ENCODE results near the gene ATRN.
"Not testable (repeated sequence)": the region's sequence is repeated elsewhere in the genome, so short reads cannot be mapped to it uniquely, and the experiment has no call there.

ATRN gene

DNA sequence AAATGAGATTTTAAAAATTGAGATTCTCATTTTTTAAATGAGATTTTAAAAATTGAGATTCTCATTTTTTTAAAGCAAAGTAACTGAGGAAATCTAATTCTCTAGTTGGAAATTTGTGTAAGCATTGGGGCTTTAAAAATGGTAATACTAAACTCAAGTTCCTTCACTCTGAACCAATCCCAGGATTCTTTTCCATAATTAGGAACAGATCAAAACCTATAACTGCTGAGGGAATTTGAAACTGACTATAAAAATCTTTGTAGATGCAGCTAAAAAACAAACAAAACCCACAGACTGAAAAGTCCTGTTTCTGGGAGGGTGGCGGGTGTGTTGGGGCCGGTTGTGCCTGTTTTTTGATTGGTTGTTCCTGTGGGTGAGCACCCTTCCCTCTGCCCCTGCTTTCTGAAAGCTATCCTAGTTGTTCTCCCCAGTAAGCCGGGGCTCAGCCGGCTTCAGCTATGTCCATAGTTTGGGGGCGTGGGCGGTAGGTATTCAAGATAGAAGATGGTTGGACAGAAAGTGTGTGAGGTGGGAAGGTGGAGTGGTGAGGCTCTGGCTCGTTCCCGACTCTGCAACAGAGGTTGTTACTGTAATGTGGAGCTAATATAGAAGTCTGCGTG lies 143.1 kb downstream of the ATRN start:
- no peak overlapping the region for H3K27ac ChIP-seq
- no peak for DNase-seq (ENCODE audit: low read depth, low spot score)

DNA sequence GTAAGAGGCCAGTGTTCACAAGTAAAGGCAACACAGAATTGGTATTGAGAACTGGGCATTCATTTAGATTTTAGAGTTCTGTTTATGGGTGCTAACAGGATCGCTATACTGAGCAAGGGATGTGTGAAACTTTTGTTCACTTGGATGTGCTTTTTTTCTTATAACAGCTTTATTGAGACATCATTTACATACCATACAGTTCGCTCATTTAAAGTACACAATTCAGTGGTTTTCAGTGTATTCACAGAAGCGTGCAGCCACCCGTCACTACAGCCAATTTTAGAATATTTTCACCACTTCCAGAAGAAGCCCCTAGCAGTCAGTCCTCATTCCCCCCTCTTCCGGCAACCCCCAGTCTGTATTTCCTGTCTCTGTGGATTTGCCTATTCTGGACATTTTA lies 143.6 kb downstream of the ATRN start:
- H3K27ac ChIP-seq = no peak overlapping the region
- DNase-seq (ENCODE audit: low read depth, low spot score) = no peak

DNA sequence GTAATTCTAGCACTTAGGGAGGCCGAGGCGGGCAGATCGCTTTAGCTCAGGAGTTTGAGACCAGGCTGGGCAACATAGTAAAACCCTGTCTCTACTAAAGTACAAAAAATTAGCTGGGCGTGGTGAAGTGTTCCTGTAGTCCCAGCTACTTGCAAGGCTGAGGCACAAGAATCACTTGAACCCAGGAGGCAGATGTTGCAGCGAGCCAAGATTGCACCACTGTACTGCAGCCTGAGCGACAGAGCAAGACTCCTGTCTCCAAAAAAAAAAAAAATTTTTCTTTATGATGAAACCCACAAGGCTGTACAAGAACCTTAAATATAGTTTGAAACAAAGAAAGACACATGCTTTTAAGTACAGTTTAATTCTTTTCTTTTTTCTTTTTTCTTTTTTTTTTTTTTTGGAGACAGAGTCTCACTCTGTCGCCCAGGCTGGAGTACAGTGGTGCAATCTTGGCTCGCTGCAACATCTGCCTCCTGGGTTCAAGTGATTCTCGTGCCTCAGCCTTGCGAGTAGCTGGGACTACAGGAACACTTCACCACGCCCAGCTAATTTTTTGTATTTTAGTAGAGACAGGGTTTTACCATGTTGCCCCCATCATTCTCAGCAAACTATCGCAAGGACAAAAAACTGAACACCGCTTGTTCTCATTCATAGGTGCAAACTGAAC lies 144.5 kb downstream of the ATRN start:
- H3K27ac ChIP-seq = not testable (repeated sequence)

DNA sequence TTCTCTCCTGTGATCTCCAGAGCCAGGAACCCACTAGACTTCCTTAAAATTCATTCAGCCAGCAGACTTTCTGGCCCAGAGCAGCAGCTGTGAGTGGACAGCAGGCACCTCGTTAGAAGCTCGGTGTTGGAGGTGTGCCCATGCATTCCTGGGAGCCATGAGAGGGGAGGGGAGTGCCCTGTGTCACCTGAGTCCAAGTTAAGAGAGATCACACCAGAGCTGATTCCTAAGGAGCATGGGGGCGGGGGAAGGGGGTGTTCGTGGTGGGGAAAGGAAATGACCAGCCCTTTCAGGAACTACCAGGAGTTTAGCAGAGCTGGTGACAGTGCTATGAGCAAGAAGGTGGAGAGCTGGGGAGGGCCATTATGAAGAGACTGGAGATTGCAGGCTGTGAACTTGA lies 145.4 kb downstream of the ATRN start:
- no peak overlapping the region for H3K27ac ChIP-seq
- DNase-seq (ENCODE audit: low read depth, low spot score) = peak; percentile 8

More for the DNA sequence above, 144.5 kb downstream of the ATRN start:
- not testable (repeated sequence) for DNase-seq (ENCODE audit: low read depth, low spot score)

DNA sequence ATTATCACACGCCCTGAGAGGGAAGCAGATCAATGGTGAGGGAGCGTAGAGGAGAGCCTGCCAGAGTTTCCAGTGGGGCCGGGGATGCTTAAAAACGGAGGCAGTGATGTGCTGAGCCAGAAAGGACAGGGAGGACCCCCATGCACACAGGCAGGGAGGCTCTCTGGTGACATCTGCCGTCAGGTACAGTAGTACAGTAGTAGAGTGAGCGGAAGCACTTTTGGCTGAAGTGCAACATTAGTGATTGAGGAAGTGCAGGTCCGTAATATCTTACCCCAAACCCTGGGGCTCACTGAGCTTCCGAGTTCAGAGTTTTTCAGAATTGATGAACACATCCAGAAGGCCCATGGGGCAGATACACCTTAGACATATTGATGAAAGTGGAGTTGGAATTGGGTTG lies 150.3 kb downstream of the ATRN start:
- DNase-seq (ENCODE audit: low read depth, low spot score) = no peak
- no peak overlapping the region for H3K27ac ChIP-seq

DNA sequence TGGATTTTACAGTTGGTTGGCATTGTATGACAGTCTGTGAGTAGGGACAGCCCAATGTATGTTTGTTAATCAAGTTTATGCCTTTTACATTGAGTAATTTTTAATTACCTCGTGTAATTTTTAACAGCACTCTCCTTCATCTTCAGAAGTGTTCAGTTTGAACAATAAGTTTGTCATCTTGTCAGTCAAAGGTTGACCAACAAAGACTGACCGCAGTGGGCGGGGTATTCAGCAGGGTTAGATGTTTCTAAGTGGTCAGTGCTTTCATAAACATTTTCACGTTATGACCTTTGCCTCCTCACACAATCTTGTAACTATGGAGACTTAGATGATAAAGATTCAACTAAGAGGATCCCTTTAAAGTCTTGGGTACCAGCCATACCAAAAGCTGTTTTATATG lies 151.6 kb downstream of the ATRN start:
- H3K27ac ChIP-seq = no peak overlapping the region
- no peak for DNase-seq (ENCODE audit: low read depth, low spot score)

DNA sequence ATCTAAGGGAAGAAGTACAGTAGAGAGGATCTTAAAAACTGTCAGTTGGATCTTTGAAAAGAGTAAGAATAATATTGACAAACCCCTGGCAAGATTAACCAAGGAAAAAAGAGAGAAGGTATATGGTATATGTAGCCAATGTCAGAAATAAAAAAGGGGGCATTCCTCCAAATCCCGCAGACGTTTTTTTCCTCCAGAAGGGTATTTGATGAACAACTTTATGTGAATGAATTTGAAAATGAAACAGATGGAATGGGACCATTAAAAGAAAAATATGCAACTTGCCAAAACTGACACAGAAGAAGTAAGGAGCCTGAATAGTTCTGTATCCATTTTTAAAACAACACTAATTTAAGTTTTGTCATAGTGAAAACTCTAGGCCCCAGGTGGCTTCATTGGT lies 156.7 kb downstream of the ATRN start:
- no peak for DNase-seq (ENCODE audit: low read depth, low spot score)

DNA sequence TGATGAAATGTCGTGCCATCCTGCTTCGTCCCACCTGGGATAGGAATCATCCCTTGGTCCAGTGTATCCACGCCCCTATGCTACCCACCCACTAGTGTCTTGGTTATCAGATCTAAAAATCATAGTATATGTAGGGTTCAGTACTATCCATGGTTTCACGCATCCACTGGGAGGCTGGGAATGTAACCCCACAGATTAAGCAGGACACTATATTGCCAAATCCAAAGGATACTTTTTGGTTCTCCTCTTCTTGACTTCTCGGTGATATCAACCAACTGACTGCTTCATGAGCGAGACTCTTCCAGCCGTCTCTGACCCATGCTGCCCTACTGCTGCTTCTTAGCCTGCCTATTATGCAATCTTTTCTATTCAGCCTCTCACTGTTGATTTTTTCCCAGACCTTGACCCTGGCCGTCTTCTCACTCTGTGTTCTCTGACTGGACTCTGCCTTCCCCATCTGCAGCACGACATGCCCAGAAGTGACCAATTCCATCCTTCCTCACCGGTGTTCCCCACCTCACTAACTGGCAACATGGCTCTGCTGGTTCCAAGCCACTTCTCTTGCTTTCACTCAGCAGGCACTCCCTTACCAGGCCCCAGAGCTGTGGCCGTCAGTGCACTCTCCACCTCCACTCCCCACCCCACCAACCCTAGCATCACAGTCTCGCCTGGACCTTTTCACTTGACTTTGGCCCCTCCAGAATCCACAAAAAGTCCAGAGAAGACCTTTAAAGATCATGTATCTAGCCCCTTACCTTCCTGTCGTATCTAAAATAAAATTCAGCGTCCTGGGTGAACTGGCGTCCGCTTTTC lies 157.9 kb downstream of the ATRN start:
- DNase-seq (ENCODE audit: low read depth, low spot score) = no peak

More for the DNA sequence above, 156.7 kb downstream of the ATRN start:
- no peak overlapping the region for H3K27ac ChIP-seq

DNA sequence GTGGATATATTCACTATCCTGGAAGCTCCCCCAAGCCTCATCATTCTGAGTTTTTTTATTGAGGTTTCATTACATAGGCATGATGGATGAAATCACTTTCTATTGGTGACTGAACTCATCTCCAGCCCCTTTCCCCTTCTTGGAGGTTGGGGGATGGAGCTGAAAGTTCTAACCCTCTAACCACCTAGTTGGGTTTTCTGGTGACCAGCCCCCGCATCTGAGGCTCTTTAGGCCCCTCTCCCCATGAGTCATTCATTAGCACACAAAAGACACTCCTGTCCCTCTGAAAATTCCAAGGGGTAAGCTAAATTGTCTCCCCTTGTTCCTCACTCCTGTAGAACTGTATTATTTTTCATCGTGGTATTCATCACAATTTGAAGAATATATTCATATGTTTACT lies 159.1 kb downstream of the ATRN start:
- DNase-seq (ENCODE audit: low read depth, low spot score) = no peak
- no peak overlapping the region for H3K27ac ChIP-seq

More for the DNA sequence above, 157.9 kb downstream of the ATRN start:
- no peak overlapping the region for H3K27ac ChIP-seq

DNA sequence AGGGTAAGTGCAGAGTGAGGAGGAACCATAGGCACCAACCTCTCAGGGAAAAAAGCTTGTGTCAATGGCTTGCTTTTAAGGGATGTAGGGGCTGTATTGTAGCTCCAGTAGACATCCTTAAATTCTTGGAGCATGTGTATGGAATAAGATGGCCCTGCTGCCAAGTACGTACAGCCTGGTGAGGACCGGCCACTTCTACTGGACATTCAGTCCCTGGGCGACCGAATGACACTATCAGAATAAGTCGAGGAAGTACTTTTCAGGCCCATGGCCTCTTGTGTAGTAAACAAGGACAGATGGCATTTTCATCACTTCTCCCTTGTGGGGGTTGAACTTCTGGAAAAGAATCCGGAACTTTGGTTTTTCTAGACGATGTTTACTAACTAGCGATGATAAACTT lies 159.6 kb downstream of the ATRN start:
- DNase-seq (ENCODE audit: low read depth, low spot score) = no peak
- H3K27ac ChIP-seq = no peak overlapping the region

DNA sequence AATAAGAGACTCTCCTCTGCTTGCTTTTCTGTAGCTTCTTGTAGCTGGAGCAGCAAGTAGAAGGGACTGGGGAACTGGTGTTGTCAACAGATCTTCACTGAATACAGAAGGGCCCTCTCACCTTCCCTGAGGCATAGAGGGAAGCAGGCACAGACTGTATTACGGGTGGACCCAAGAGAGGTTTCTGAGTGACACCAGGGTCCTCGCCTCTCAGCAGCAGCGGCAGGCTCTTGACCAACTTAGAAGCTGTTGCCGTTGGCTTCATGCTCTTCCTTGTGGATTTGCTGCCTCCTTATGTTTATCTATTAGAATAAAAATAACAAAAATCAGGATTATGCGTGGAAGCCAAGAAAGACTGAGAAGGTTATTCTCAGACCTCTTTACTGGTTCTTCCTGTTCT lies 160.7 kb downstream of the ATRN start:
- no peak for DNase-seq (ENCODE audit: low read depth, low spot score)
- no peak overlapping the region for H3K27ac ChIP-seq

DNA sequence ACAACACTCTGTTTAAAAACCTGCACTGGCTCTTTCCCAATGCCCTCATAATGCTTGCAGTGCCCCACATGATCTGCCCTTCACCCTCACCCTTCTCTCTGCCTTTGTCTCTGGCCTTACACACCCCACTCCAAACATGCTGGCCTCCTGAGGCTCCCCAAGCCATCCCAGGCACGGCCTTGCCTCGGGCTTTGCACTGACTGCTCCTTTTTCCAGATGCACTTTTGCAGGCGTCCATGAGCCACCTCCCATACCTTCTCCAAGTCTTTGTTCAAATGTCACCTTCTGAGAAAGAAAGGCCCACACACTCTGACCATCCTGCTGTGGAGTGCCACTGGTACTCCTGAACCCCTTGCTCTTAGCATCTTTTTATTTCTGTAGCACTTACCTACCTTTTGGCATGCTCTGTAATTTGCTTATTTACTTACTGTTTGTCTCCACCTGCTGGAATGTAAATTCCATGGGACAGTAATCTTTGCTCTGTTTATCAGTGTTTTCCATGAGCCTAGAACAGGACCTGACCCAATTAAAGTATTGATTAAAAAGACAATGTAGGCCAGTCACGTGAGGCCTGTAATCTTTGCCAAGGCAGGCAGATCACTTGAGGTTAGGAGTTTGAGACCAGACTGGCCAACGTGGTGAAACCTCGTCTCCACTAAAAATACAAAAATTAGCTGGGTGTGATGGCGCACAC lies 161.6 kb downstream of the ATRN start:
- H3K27ac ChIP-seq = no peak overlapping the region
- DNase-seq (ENCODE audit: low read depth, low spot score) = no peak

DNA sequence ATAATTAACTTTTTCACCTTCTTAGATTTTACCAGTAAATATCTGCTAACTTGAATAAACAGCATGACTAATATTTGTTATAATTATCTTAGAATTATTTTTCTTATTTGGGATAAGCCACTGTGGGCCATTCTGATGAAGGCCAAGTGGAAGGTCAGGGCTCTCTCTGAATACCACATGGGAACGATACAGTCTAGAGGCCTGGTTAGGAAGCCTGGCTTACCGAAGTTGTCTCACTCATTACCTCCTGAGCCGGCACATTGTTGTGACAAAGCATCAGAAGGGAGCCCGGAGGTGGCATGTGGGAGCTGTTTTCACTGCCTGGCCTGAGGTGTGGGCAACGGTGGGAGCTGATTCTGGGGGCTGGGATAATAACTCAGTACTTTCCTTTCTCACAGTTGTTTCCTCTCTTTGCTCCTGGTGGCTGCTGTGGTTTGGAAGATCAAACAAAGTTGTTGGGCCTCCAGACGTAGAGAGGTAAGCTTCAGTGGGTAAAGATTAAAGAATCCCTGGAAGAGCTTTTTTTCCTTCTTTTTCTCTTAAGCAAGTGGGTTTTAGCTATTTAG lies 163.2 kb downstream of the ATRN start:
- no peak for DNase-seq (ENCODE audit: low read depth, low spot score)
- no peak overlapping the region for H3K27ac ChIP-seq

DNA sequence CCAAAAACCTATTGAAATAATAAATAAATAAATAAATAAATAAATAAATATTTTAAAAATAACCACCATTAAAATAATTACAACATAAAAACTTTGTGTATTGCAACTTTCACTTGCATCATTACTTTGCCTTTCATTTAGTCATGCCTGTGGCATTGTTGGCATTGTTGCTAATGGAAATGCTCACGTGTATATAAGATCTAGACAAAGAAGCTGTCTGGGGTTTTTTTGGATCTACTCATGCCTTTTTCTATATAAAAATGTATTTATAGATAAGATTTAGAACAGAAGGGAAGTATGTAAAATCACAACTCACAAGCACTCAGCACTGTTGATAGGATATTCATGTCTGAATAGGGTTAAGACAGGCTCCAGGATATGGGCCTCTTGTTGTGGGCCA lies 164.5 kb downstream of the ATRN start:
- no peak overlapping the region for H3K27ac ChIP-seq
- no peak for DNase-seq (ENCODE audit: low read depth, low spot score)

DNA sequence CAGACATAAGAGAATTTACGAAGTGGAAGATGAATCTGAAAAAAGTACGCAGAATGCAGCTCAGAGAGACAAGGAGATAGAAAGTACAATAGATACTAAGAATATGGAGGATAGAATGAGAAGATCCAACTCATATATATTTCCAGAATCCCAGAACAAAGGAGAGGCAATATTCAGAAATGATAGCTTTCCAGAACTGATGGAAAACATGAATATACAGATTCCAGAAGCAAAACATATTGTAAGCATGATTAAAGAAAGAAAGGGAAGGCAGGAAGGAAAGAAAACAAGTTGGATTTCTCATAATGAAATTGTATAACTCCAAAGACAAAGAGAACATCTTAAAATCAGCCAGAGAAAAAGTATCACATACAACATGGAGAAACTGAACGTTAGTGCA lies 169.4 kb downstream of the ATRN start:
- H3K27ac ChIP-seq = no peak overlapping the region
- DNase-seq (ENCODE audit: low read depth, low spot score) = no peak

DNA sequence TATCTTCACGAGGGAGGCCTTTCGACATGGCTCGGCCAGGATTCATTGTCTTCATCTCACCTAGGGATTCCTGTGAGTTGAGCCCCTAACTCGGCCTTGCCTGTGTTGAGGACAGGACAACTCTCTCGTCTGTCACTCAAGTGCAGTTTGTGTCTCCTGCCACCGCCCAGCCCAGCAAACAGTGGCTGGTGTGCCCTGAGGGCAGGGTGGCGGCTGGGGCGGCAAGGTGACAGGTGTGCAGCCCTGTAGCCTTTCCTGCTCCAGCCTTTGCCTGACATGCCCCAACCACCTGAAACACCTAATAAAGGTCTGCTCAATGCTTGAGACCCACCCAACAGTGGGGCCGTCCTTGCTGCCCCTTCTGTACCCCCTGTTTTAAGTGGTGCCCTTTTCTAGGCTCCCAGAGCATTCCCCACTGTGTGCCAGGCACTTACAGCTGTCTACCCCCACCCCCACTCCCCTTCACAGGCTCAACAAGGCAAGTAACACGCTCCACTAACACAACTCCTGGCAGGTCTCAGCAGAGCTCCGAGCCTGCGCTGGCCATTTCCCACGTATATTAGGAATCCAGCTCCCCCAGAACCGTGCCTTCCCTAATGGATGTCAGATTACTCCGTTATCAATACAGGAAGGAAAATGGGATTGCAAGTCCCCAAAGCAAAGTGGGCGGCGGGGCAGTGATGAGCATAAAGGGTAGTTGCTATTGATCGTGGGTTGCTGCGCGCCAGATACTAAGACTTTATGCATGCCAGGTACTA lies 174.7 kb downstream of the ATRN start:
- no peak for DNase-seq (ENCODE audit: low read depth, low spot score)
- no peak overlapping the region for H3K27ac ChIP-seq

DNA sequence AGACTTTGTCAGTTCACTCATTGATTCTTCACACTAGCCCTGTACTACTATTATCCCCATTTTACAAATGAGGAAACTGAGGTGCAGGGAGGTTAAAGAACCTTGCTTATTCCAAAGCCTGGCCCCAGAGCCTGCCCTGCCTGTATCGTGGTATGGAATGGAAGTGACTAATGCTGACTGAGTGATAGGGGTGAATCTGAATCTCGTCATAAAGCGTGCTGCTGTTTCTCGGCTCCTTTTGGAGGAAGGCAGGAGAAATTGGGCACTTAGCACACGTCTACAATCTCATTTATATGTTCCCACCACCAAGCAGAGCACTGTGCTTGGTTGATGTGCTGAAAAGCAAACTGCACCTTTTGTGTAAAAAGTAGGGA lies 175.2 kb downstream of the ATRN start:
- no peak for DNase-seq (ENCODE audit: low read depth, low spot score)
- H3K27ac ChIP-seq = no peak overlapping the region

DNA sequence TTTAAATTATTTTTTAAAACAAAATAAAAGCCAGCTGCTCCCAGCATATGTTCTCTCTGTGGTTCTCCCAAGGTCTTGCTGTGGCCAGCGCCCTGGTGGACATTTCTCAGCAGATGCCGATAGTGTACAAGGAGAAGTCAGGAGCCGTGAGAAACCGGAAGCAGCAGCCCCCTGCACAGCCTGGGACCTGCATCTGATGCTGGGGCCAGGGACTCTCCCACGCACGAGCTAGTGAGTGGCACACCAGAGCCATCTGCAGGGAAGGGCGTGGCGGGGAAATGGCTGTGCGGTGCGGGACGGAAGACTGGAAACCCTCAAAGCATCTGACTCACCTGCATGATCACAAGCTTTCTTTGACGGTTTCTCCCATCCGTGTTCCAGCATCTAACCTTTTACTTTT lies 175.8 kb downstream of the ATRN start:
- H3K27ac ChIP-seq = no peak overlapping the region
- DNase-seq (ENCODE audit: low read depth, low spot score) = no peak

DNA sequence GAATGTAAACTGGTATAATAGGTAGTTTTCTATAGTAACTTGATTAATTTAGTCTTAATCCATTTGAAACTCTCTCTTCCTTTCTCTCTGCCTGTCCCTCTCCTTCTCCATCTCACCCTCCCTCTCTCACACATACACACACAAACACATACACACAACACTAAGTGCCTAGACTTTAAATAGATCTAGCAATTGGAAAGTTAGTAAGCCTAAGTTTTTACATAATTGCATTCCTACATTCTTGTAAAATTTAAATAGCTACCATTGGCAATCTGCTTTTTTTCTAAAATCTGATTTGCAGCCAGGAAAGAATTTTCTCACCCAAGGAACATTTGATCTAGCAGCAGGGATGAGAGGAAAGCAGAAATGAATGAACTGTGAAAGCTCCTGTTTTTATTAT lies 176.7 kb downstream of the ATRN start:
- no peak overlapping the region for H3K27ac ChIP-seq
- DNase-seq (ENCODE audit: low read depth, low spot score) = no peak

DNA sequence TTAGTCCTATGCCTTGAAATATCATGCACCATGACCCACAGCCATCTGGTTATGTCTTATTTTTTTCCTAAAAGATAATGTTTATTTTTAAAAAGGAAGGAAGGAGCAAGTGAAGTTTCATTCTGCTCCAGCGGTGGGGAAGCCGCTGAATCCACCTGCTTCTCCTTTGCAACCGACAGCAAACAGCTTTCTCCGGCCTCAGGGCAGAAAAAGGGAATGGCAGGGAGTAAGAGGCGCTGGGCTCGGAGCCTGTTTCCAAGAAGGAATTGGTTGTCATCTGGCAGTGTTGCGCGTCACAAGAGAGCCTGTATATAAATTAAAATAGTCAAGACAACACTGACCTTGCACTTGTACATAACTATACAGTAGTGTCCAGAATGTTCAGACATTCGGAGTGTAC lies 178.1 kb downstream of the ATRN start:
- no peak overlapping the region for H3K27ac ChIP-seq
- no peak for DNase-seq (ENCODE audit: low read depth, low spot score)

Data from epithelial cell of prostate (primary cell).